Measurements from ENCODE around the gene NRBF2. TPM values are rescaled to one million over a fixed set of nuclear protein-coding genes. Genes with fewer than 3 reads are reported as not detected.
"Not testable (repeated sequence)": the region's sequence is repeated elsewhere in the genome, so short reads cannot be mapped to it uniquely, and the experiment has no call there.

NRBF2 gene
- total and polyA plus RNA-seq, 2 donors (not counting 1 experiment from before 2014, with no cell fraction given), result 8.3 to 24.6 TPM

GRCh38 chr10:63146503-63146902 lies 13.4 kb downstream of the NRBF2 start:
- Histone ChIP-seq H2AFZ (ENCODE audit: insufficient read depth, low read depth, low read length, poor library complexity, severe bottlenecking) (no peak overlapping the region), H3K27ac (ENCODE audit: low read length in 2 of 2) (no peak overlapping the region), H3K79me2 (ENCODE audit: control insufficient read depth, insufficient read depth, low read length) (peaks cover 97% of the 10 kb centered on the region), H3K9me3 (ENCODE audit: control extremely low read depth in 1 of 3, control insufficient read depth in 2 of 3, insufficient read depth in 1 of 3, low read length in 2 of 3) (no peaks in the 10 kb centered on the region), H3K27me3 (replicated peaks in 1 of 4; ENCODE audit: control extremely low read depth in 1 of 4, control insufficient read depth in 3 of 4, insufficient read depth in 4 of 4, low read length in 3 of 4) (no peaks in the 10 kb centered on the region), H3K9ac (ENCODE audit: low read length) (no peak overlapping the region), H3K4me3 (ENCODE audit: control extremely low read depth in 1 of 5, extremely low read depth in 1 of 5, insufficient read depth in 1 of 5, low read depth in 2 of 5, low read length in 4 of 5) (no peak overlapping the region), H3K4me1 (ENCODE audit: control insufficient read depth in 2 of 2, insufficient read depth in 2 of 2, low read length in 2 of 2) (peaks cover 0 to 8% of the 10 kb centered on the region in 2 donors), H4K20me1 (ENCODE audit: control insufficient read depth, insufficient read depth, low read length, poor library complexity, severe bottlenecking) (peaks cover 62% of the 10 kb centered on the region), H3K4me2 (replicated peaks; ENCODE audit: low read depth, low read length, poor library complexity, severe bottlenecking) (no peak overlapping the region), H3K36me3 (replicated peaks in 1 of 2; ENCODE audit: control extremely low read depth in 1 of 2, control insufficient read depth in 1 of 2, extremely low read depth in 1 of 2, insufficient read depth in 2 of 2, low read length in 1 of 2) (peaks cover 5 to 31% of the 10 kb centered on the region in 2 experiments)
- H3K27me3 Mint-ChIP-seq, result no peaks in the 10 kb centered on the region
- no peak for TF ChIP-seq EZH2 (IDR thresholded peaks at IDR 0.05; ENCODE audit: borderline replicate concordance, insufficient read depth, low read depth, low read length, poor library complexity, severe bottlenecking)
- no peak for TF ChIP-seq CTCF (IDR thresholded peaks at IDR 0.05)
- intact Hi-C loops (cut with micrococcal nuclease), result no loop called here
- peaks cover 45% of the 10 kb centered on the region for H3K4me1 Mint-ChIP-seq
- ATAC-seq (ENCODE audit: low read depth) (no peak), DNase-seq (no peak)
- POLR2A ChIA-PET, result no interaction called here
- H3K4me3 Mint-ChIP-seq, result no peak overlapping the region
- H3K9me3 Mint-ChIP-seq (ENCODE audit: insufficient read depth), result no peaks in the 10 kb centered on the region
- H3K27ac Mint-ChIP-seq, result no peak overlapping the region
- CTCF ChIA-PET, result interaction anchor here (0.9 to 5.9 kb wide), 7 partner anchors 9 to 709 kb away, joined by 3 to 56 read pairs (median 6); no protein-coding TSS in a partner anchor

DNA sequence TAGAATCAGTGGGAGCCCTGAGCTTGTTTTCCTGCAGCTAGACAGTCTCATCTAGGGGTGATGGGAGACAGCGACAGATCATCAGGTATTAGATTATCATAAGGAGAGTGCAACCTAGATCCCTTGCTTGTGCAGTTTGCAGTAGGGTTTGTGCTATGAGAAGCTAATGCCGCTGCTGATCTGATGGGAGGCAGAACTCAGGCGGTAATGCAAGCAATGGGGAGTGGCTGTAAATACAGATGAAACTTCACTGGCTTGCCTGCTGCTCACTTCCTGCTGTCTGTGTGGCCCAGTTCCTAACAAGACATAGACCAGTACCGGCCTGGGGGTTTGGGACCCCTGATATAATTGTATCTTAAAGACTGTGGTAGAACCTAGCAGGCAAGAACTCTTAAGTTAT lies 17.6 kb downstream of the NRBF2 start:
- Histone ChIP-seq H3K27ac (ENCODE audit: low read length in 2 of 2) (no peak overlapping the region), H2AFZ (ENCODE audit: insufficient read depth, low read depth, low read length, poor library complexity, severe bottlenecking) (no peak overlapping the region), H3K4me1 (ENCODE audit: control insufficient read depth in 2 of 2, insufficient read depth in 2 of 2, low read length in 2 of 2) (peaks cover 0 to 2% of the 10 kb centered on the region in 2 donors), H3K9me3 (ENCODE audit: control extremely low read depth in 1 of 3, control insufficient read depth in 2 of 3, insufficient read depth in 1 of 3, low read length in 2 of 3) (no peaks in the 10 kb centered on the region), H3K27me3 (replicated peaks in 1 of 4; ENCODE audit: control extremely low read depth in 1 of 4, control insufficient read depth in 3 of 4, insufficient read depth in 4 of 4, low read length in 3 of 4) (no peaks in the 10 kb centered on the region), H3K9ac (ENCODE audit: low read length) (no peak overlapping the region), H3K79me2 (ENCODE audit: control insufficient read depth, insufficient read depth, low read length) (peaks cover 65% of the 10 kb centered on the region), H3K4me2 (replicated peaks; ENCODE audit: low read depth, low read length, poor library complexity, severe bottlenecking) (no peak overlapping the region), H4K20me1 (ENCODE audit: control insufficient read depth, insufficient read depth, low read length, poor library complexity, severe bottlenecking) (peaks cover 29% of the 10 kb centered on the region), H3K4me3 (ENCODE audit: control extremely low read depth in 1 of 5, extremely low read depth in 1 of 5, insufficient read depth in 1 of 5, low read depth in 2 of 5, low read length in 4 of 5) (no peak overlapping the region), H3K36me3 (replicated peaks in 1 of 2; ENCODE audit: control extremely low read depth in 1 of 2, control insufficient read depth in 1 of 2, extremely low read depth in 1 of 2, insufficient read depth in 2 of 2, low read length in 1 of 2) (peaks cover 10 to 61% of the 10 kb centered on the region in 2 experiments)
- intact Hi-C loops (cut with micrococcal nuclease), result no loop called here
- H3K4me1 Mint-ChIP-seq, result peaks cover 25% of the 10 kb centered on the region
- 97% methylated on average over 3 of the region's 4 CpGs for WGBS (ENCODE audit: insufficient coverage)
- ATAC-seq (ENCODE audit: low read depth), result no peak
- TF ChIP-seq CTCF (IDR thresholded peaks at IDR 0.05), result no peak
- TF ChIP-seq EZH2 (IDR thresholded peaks at IDR 0.05; ENCODE audit: borderline replicate concordance, insufficient read depth, low read depth, low read length, poor library complexity, severe bottlenecking), result no peak
- POLR2A ChIA-PET, result no interaction called here
- no peak overlapping the region for H3K27ac Mint-ChIP-seq
- CTCF ChIA-PET, result interaction anchor here (3.3 kb wide), 1 partner anchor 16 kb away, joined by 12 read pairs; no protein-coding TSS in a partner anchor
- H3K9me3 Mint-ChIP-seq (ENCODE audit: insufficient read depth), result no peaks in the 10 kb centered on the region
- no peaks in the 10 kb centered on the region for H3K27me3 Mint-ChIP-seq
- H3K4me3 Mint-ChIP-seq, result no peak overlapping the region
- DNase-seq, result no peak

DNA sequence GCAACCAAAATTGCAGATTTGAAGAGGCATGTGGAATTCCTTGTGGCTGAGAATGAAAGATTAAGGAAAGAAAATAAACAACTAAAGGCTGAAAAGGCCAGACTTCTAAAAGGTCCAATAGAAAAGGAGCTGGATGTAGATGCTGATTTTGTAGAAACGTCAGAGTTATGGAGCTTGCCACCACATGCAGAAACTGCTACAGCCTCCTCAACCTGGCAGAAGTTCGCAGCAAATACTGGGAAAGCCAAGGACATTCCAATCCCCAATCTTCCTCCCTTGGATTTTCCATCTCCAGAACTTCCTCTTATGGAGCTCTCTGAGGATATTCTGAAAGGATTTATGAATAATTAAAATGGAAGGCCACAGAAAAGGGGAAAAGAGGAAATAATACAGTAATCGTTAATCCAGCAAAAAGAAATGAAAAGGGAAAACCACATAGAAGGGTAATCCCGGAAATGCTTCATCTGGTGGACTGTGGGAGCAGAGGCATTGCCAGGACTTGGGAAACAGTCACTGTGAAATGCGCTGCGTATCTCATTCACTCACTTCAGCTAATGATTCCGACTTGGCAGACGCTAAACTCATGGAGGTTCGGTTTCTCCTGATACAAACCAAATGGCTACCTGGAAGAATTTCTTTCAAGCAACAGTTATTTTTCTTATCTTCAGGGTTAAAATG lies 20.9 kb downstream of the NRBF2 start:
- H3K27me3 ChIP-seq (replicated peaks in 1 of 4; ENCODE audit: control extremely low read depth in 1 of 4, control insufficient read depth in 3 of 4, insufficient read depth in 4 of 4, low read length in 3 of 4); H2AFZ ChIP-seq (ENCODE audit: insufficient read depth, low read depth, low read length, poor library complexity, severe bottlenecking); DNase-seq; H3K4me3 Mint-ChIP-seq; H3K4me2 ChIP-seq (replicated peaks; ENCODE audit: low read depth, low read length, poor library complexity, severe bottlenecking); H3K9ac ChIP-seq (ENCODE audit: low read length); H3K27ac Mint-ChIP-seq; H3K27ac ChIP-seq (ENCODE audit: low read length in 2 of 2); H3K4me1 Mint-ChIP-seq; H3K9me3 ChIP-seq (ENCODE audit: control extremely low read depth in 1 of 3, control insufficient read depth in 2 of 3, insufficient read depth in 1 of 3, low read length in 2 of 3); H3K4me1 ChIP-seq (ENCODE audit: control insufficient read depth in 2 of 2, insufficient read depth in 2 of 2, low read length in 2 of 2); H3K4me3 ChIP-seq (ENCODE audit: control extremely low read depth in 1 of 5, extremely low read depth in 1 of 5, insufficient read depth in 1 of 5, low read depth in 2 of 5, low read length in 4 of 5); CTCF ChIA-PET; ATAC-seq (ENCODE audit: low read depth); intact Hi-C loops (cut with micrococcal nuclease); H3K27me3 Mint-ChIP-seq; POLR2A ChIA-PET; H3K9me3 Mint-ChIP-seq (ENCODE audit: insufficient read depth): not testable (repeated sequence)
- Histone ChIP-seq H3K36me3 (replicated peaks in 1 of 2; ENCODE audit: control extremely low read depth in 1 of 2, control insufficient read depth in 1 of 2, extremely low read depth in 1 of 2, insufficient read depth in 2 of 2, low read length in 1 of 2) (peaks cover 9 to 49% of the 10 kb centered on the region in 2 experiments), H3K79me2 (ENCODE audit: control insufficient read depth, insufficient read depth, low read length) (peaks cover 40% of the 10 kb centered on the region), H4K20me1 (ENCODE audit: control insufficient read depth, insufficient read depth, low read length, poor library complexity, severe bottlenecking) (peaks cover 33% of the 10 kb centered on the region)
- WGBS (ENCODE audit: insufficient coverage), result 94% methylated on average over 4 of the region's 9 CpGs
